ENCODE measurements around the gene ENHO. TPM values are rescaled to one million over a fixed set of nuclear protein-coding genes. Genes with fewer than 3 reads are reported as not detected.

ENHO gene
- total and polyA plus RNA-seq, 12 donors, result 0.32 to 1.2 (median 0.46) TPM; not detected in 4

- intact Hi-C loops (cut with DNase I), result no loop called here
These were observed 2.7 kb downstream of the ENHO start for GRCh38 chr9:34520096-34520495.

GRCh38 chr9:34519321-34520020, 3.3 kb downstream of the ENHO start:
- H3K36me3 ChIP-seq, result no peaks in the 10 kb centered on the region
- 89 to 92% methylated on average over 2 of the region's 2 CpGs for WGBS, 2 donors
- no peak for DNase-seq
- H3K27ac ChIP-seq, result no peak overlapping the region
- no peak overlapping the region for H3K4me3 ChIP-seq
- intact Hi-C loops (cut with DNase I), result no loop called here
- H3K4me1 ChIP-seq, result peaks cover 0 to 10% (median 8%) of the 10 kb centered on the region in 9 donors
- ATAC-seq, result no peak
- H3K27me3 ChIP-seq, result peaks cover 0 to 20% (median 0%) of the 10 kb centered on the region in 7 donors
- TF ChIP-seq CTCF (IDR thresholded peaks at IDR 0.05), result no peak
- no peaks in the 10 kb centered on the region for H3K9me3 ChIP-seq

More at GRCh38 chr9:34520096-34520495, 2.7 kb downstream of the ENHO start:
- Histone ChIP-seq H3K36me3 (no peaks in the 10 kb centered on the region), H3K9me3 (no peaks in the 10 kb centered on the region), H3K4me1 (peaks cover 0 to 10% (median 8%) of the 10 kb centered on the region in 9 donors), H3K27ac (no peak overlapping the region), H3K27me3 (peaks cover 0 to 25% (median 0%) of the 10 kb centered on the region in 7 donors), H3K4me3 (no peak overlapping the region)
- DNase-seq (no peak), ATAC-seq (no peak)
- WGBS, 2 donors, result 91 to 92% methylated on average over 6 of the region's 6 CpGs
- TF ChIP-seq CTCF (IDR thresholded peaks at IDR 0.05), result no peak

- no peaks in the 10 kb centered on the region for H3K9me3 ChIP-seq
- DNase-seq, result no peak
- ATAC-seq, result no peak
- WGBS, 2 donors, result 83 to 91% methylated on average over 2 of the region's 2 CpGs
- intact Hi-C loops (cut with DNase I), result no loop called here
- TF ChIP-seq CTCF (IDR thresholded peaks at IDR 0.05), result no peak
- H3K4me1 ChIP-seq, result peaks cover 0 to 10% (median 8%) of the 10 kb centered on the region in 9 donors
- H3K27me3 ChIP-seq, result peaks cover 0 to 15% (median 0%) of the 10 kb centered on the region in 7 donors
- no peak overlapping the region for H3K4me3 ChIP-seq
- H3K27ac ChIP-seq, result no peak overlapping the region
- H3K36me3 ChIP-seq, result no peaks in the 10 kb centered on the region
These were observed 3.9 kb downstream of the ENHO start for GRCh38 chr9:34518896-34519295.

- ATAC-seq (no peak), DNase-seq (no peak)
- H3K27me3 ChIP-seq, result peaks cover 0 to 8% (median 0%) of the 10 kb centered on the region in 7 donors
- no peaks in the 10 kb centered on the region for H3K36me3 ChIP-seq
- 85 to 91% methylated on average over 6 of the region's 6 CpGs for WGBS, 2 donors
- intact Hi-C loops (cut with DNase I), result no loop called here
- H3K4me1 ChIP-seq, result peaks cover 0 to 5% (median 3%) of the 10 kb centered on the region in 9 donors
- TF ChIP-seq CTCF (IDR thresholded peaks at IDR 0.05), result no peak
- no peaks in the 10 kb centered on the region for H3K9me3 ChIP-seq
- H3K27ac ChIP-seq, result no peak overlapping the region
- H3K4me3 ChIP-seq, result no peak overlapping the region
These were observed 4.6 kb downstream of the ENHO start for GRCh38 chr9:34518110-34518616.
